Ovary (tissue), 9 donors: ENCODE results near the gene DDX47. TPM values are rescaled to one million over a fixed set of nuclear protein-coding genes. Genes with fewer than 3 reads are reported as not detected.
A peak's percentile ranks its signal among the peaks of the same experiment; 100 is the strongest.
"Not testable (repeated sequence)": the region's sequence is repeated elsewhere in the genome, so short reads cannot be mapped to it uniquely, and the experiment has no call there.

Source experiments
- DNase-seq, 5 donors: peaks; one replicate each; pipeline ENCODE4 v3.0.0-alpha.2; 2019 to 2020
- H3K27ac ChIP-seq, 2 donors: fragments of 200-600 bp; one replicate each; pipeline versions ENCODE4 v1.5.1 to v1.8.0; 2019 to 2022
- H3K27me3 ChIP-seq: fragments of 200-600 bp; one replicate; pipeline ENCODE4 v1.8.0; 2022
- H3K36me3 ChIP-seq: fragments of 200-600 bp; sonication (generic); one replicate; pipeline ENCODE4 v1.5.1; 2019
- H3K4me1 ChIP-seq: one replicate; pipeline ENCODE4 v1.8.1; 2013; ENCODE audit warnings: mild to moderate bottlenecking, moderate library complexity; ENCODE audit not compliant: insufficient read depth
- H3K4me3 ChIP-seq: fragments of 200-600 bp; sonication (generic); one replicate; pipeline ENCODE4 v1.5.1; 2017
- H3K9me3 ChIP-seq, 2 donors: fragments of 200-600 bp in 1 of 2; sonication (generic) in 1 of 2; one replicate each; pipeline versions ENCODE4 v1.5.1 to v1.8.1; 2013 to 2019; ENCODE audit warnings: mild to moderate bottlenecking in 1 of 2, moderate library complexity in 1 of 2
- CTCF ChIP-seq, 3 donors: fragments of 450-650 bp in 2 of 3; fragments of 200-600 bp in 1 of 3; IDR thresholded peaks; one replicate each; pipeline versions ENCODE4 v1.5.1 to v1.8.0; 2016 to 2022; ENCODE audit warnings: antibody characterized with exemption in 3 of 3, mild to moderate bottlenecking in 1 of 3
- EP300 ChIP-seq: sonication (generic); formaldehyde crosslinking; IDR thresholded peaks from one replicate; pipeline ENCODE4 v1.6.1; 2017; ENCODE audit warnings: antibody characterized with exemption
- POLR2A ChIP-seq: fragments of 450-650 bp; IDR thresholded peaks from one replicate; pipeline ENCODE4 v1.6.1; 2017; ENCODE audit warnings: antibody characterized with exemption, mild to moderate bottlenecking, moderate library complexity
- WGBS, 3 donors: extraction: QIAGEN DNeasy Blood & Tissue Kit in 1 of 3; methylation state at CpG; one replicate each; pipeline versions ENCODE4 v1.1.5 to v1.1.7; 2013 to 2017; 5-methylcytosine and 5-hydroxymethylcytosine counted together
- intact Hi-C, 4 donors: fragments of 100-400 bp; cut with DNase I; formaldehyde crosslinking; loops; one replicate each; pipeline versions ENCODE4 v1.11.0 to v1.15.1; 2022 to 2023
- polyA plus RNA-seq, 2 donors: library from polyadenylated mRNA; stranded (reverse); fragments of 200-250 nt in 1 of 2; fragments of 350-450 nt in 1 of 2; fragmentation: Illumina TruSeq in 1 of 2; extraction: RNeasy Lipid Tissue Mini Kit (QIAGEN cat#74804) in 1 of 2; gene quantifications; one replicate each; pipeline ENCODE4 v1.2.3, GENCODE V29; 2013 to 2014
- total RNA-seq, 7 donors: library from RNA; depleted of rRNA in 2 of 7; stranded (reverse); fragments of >200 nt in 2 of 7; fragmentation: NEBNext Ultra II Directional in 3 of 7; extraction: Animal tissue kit (Norgen Biotek cat#: 25700) in 3 of 7; gene quantifications; one replicate each; pipeline versions ENCODE4 v1.1.0 to v1.2.4, GENCODE V29; 2016 to 2023
- donor health status: DM: no; HTN: no; CAD: no; lungs with moderate emphysema.
- donor health status: DM: no; HTN: no; CAD: no.
- donor health status: Bipolar disorder and iron deficiency.
- donor health status: DM: yes; HTN: yes; CAD: no.
- donor health status: DM: no; HTN: no; CAD: no.
- donor health status: DM: yes; HTN: yes; CAD: no.

DDX47 gene
- total and polyA plus RNA-seq, 9 donors = 38.6 to 71.7 (median 52.3) TPM

GRCh38 chr12:12817616-12818015 lies 4.5 kb downstream of the DDX47 start:
- H3K27me3 ChIP-seq = no peaks in the 10 kb centered on the region
- intact Hi-C loops = no loop called here
- H3K4me1 ChIP-seq = peaks cover 11% of the 10 kb centered on the region
- TF ChIP-seq CTCF (IDR thresholded peaks at IDR 0.05) = no peak
- no peak for TF ChIP-seq POLR2A
- TF ChIP-seq EP300 = no peak
- no peak overlapping the region for H3K4me3 ChIP-seq
- no peak overlapping the region for H3K27ac ChIP-seq
- no peaks in the 10 kb centered on the region for H3K36me3 ChIP-seq
- no peaks in the 10 kb centered on the region for H3K9me3 ChIP-seq
- WGBS, 3 donors = 95 to 96% (median 96%) methylated on average over 7 of the region's 7 CpGs
- DNase-seq = no peak

- TF ChIP-seq CTCF (IDR thresholded peaks at IDR 0.05) = no peak
- TF ChIP-seq EP300 = no peak
- TF ChIP-seq POLR2A = no peak
- Histone ChIP-seq H3K27me3 (no peaks in the 10 kb centered on the region), H3K36me3 (no peaks in the 10 kb centered on the region), H3K4me1 (peaks cover 9% of the 10 kb centered on the region), H3K4me3 (no peak overlapping the region), H3K9me3 (no peaks in the 10 kb centered on the region), H3K27ac (no peak overlapping the region)
- intact Hi-C loops = no loop called here
- WGBS, 3 donors = 87 to 97% (median 94%) methylated on average over 4 of the region's 4 CpGs
- no peak for DNase-seq
Observed at GRCh38 chr12:12818701-12819100, 5.6 kb downstream of the DDX47 start.

- Histone ChIP-seq H3K27me3 (no peaks in the 10 kb centered on the region), H3K9me3 (no peaks in the 10 kb centered on the region), H3K36me3 (no peaks in the 10 kb centered on the region), H3K27ac (no peak overlapping the region), H3K4me3 (no peak overlapping the region), H3K4me1 (peaks cover 5% of the 10 kb centered on the region)
- intact Hi-C loops = no loop called here
- DNase-seq = no peak
- WGBS, 3 donors = 84 to 98% (median 96%) methylated on average over 2 of the region's 2 CpGs
- no peak for TF ChIP-seq EP300
- TF ChIP-seq CTCF (IDR thresholded peaks at IDR 0.05) = no peak
- no peak for TF ChIP-seq POLR2A
Observed at GRCh38 chr12:12819221-12819620, 6.1 kb downstream of the DDX47 start.

GRCh38 chr12:12819752-12820311 lies 6.7 kb downstream of the DDX47 start:
- intact Hi-C loops = no loop called here
- Histone ChIP-seq H3K4me1 (peaks cover 2% of the 10 kb centered on the region), H3K9me3 (no peaks in the 10 kb centered on the region), H3K4me3 (no peak overlapping the region), H3K36me3 (no peaks in the 10 kb centered on the region), H3K27me3 (no peaks in the 10 kb centered on the region), H3K27ac (no peak overlapping the region)
- 26 to 35% (median 30%) methylated on average over 2 of the region's 2 CpGs for WGBS, 3 donors
- DNase-seq = peak in 1 of 5 donors; percentile 28
- TF ChIP-seq EP300 (no peak), POLR2A (no peak), CTCF (IDR thresholded peaks at IDR 0.05) (no peak)

GRCh38 chr12:12820376-12820775 lies 7.2 kb downstream of the DDX47 start:
- WGBS, 3 donors = 95 to 97% (median 97%) methylated on average over 11 of the region's 11 CpGs
- H3K9me3 ChIP-seq, DNase-seq, H3K4me1 ChIP-seq, H3K27me3 ChIP-seq, H3K4me3 ChIP-seq, H3K27ac ChIP-seq, H3K36me3 ChIP-seq, intact Hi-C loops: not testable (repeated sequence)
